Measurements from ENCODE around the gene SBF2. TPM values are rescaled to one million over a fixed set of nuclear protein-coding genes. Genes with fewer than 3 reads are reported as not detected.

The SBF2 gene
- total and polyA plus RNA-seq, 9 of the 15 experiments (the other 6 are each of a cell fraction or from before 2014, with no cell fraction given) = 0.80 to 9.5 (median 5.0) TPM

DNA sequence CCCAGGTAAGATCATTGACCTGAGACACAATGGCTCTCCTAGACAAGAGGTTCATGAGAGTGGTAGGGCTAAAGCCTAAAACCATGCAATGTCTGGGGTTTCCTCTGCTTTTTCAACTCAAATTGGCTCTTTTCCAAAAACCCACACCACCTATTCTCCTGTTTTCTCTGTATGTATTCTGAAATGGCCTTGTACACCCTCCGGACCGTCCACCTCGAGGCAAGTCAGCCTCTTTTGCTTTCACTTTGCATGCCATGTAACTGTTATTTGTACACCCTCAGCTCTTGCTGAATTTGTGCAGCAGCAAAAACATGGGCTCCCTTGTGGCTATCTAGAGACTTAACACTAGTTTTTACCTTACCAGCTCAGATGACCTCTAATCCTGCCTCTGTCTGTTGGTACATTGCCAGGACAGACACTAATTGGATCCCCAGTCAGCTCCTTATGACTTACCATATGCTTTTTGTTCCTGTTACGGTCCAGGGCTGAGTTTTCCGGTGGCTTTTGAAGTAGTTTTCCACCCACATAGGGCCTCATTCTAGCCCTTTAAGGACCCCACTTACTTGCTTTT is 288.0 kb downstream of the SBF2 start:
- no peak overlapping the region for H2AFZ ChIP-seq (ENCODE audit: low read depth, low read length)
- no peaks in the 10 kb centered on the region; a peak in 1 of 5 replicates for H3K4me1 ChIP-seq (replicated peaks in 1 of 2; ENCODE audit: control insufficient read depth in 2 of 2, insufficient read depth in 2 of 2, low read length in 2 of 2)
- ChIA-PET CTCF (ENCODE audit: low intra/inter-chr PET ratio) (no interaction called here), POLR2A (interaction anchor here (0.6 to 1.5 kb wide), 3 partner anchors 10 to 726 kb away, joined by 3 read pairs; no protein-coding TSS in a partner anchor)
- H4K20me1 ChIP-seq (replicated peaks; ENCODE audit: control insufficient read depth, insufficient read depth, low read length) = no peaks in the 10 kb centered on the region
- H3K27ac ChIP-seq (ENCODE audit: extremely low read depth, low read depth, low read length) = no peak overlapping the region
- no peak overlapping the region; the same call in 1 of the 2 replicates for H3K4me3 ChIP-seq
- H3K27me3 ChIP-seq (ENCODE audit: control insufficient read depth in 2 of 2, insufficient read depth in 2 of 2, low read length in 2 of 2) = no peaks in the 10 kb centered on the region
- no peaks in the 10 kb centered on the region for H3K9me3 ChIP-seq (replicated peaks; ENCODE audit: control insufficient read depth, insufficient read depth, low read depth, low read length)
- ATAC-seq (no peak), FAIRE-seq (no peak), DNase-seq (ENCODE audit: extremely low read depth in 1 of 4, low spot score in 3 of 4) (no peak)
- no peaks in the 10 kb centered on the region for H3K79me2 ChIP-seq (ENCODE audit: control insufficient read depth, insufficient read depth, low read length)
- H3K9me1 ChIP-seq (ENCODE audit: control insufficient read depth, insufficient read depth, low read length) = no peaks in the 10 kb centered on the region
- H3K4me2 ChIP-seq (ENCODE audit: insufficient read depth, low read length) = no peak overlapping the region
- 22% methylated on average over 5 of the region's 5 CpGs for WGBS (ENCODE audit: insufficient coverage, low coverage, missing lambda C conversion rate)
- H3K9ac ChIP-seq (ENCODE audit: insufficient read depth in 1 of 2, low read depth in 2 of 2, low read length in 2 of 2) = no peak overlapping the region
- BruUV-seq (replicated peaks) = no TSS peak
- in situ Hi-C loops (cut with MboI) (no loop called here), intact Hi-C loops (cut with micrococcal nuclease) (no loop called here)
- H3K36me3 ChIP-seq (ENCODE audit: control insufficient read depth, insufficient read depth, low read length) = no peaks in the 10 kb centered on the region
- TF ChIP-seq ZNF282 (CRISPR knock-in tag; IDR thresholded peaks at IDR 0.05) (no peak), RBFOX2 (IDR thresholded peaks at IDR 0.05; ENCODE audit: low read depth, low read length) (no peak), FOXJ3 (CRISPR knock-in tag; IDR thresholded peaks at IDR 0.05) (no peak), NFIC (IDR thresholded peaks at IDR 0.05) (peak; percentile 68), ZBTB8A (IDR thresholded peaks at IDR 0.05; ENCODE audit: partially characterized antibody) (no peak), UBTF (IDR thresholded peaks at IDR 0.05; ENCODE audit: borderline replicate concordance in 1 of 2, low read depth in 2 of 2, low read length in 2 of 2) (no peak)
